ENCODE data around the gene HK3. TPM values are rescaled to one million over a fixed set of nuclear protein-coding genes. Genes with fewer than 3 reads are reported as not detected.

The HK3 gene
- total and polyA plus RNA-seq, 2 experiments from 2014 or later: not detected

DNA sequence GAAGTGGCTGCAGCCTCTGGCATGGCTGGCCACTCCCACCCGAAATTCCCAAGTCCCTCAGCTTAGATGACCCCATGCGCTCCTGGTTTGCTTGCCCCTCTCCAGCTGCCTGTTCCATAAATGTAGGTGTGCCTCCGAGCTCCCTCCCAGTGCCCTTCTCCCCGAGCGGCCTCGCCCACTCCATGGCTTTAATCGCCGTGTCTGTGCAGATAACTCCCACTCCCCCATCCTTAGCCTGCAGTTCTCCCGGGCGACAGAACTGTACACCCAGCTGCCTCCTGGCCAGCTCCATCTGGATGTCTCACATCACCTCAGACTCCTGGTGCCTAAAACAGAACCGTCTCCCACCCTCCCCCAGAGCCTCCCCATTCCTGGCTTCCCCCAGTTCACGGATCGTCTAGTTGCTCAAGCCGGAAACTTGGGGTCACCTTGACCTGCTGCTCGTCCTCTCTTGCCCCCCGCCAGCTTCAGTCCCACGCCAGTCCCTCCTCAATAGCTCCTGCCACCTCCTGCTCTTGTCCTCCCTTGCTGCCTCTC lies 24.1 kb downstream of the HK3 start (continued):
- TF ChIP-seq, protein P1, sequence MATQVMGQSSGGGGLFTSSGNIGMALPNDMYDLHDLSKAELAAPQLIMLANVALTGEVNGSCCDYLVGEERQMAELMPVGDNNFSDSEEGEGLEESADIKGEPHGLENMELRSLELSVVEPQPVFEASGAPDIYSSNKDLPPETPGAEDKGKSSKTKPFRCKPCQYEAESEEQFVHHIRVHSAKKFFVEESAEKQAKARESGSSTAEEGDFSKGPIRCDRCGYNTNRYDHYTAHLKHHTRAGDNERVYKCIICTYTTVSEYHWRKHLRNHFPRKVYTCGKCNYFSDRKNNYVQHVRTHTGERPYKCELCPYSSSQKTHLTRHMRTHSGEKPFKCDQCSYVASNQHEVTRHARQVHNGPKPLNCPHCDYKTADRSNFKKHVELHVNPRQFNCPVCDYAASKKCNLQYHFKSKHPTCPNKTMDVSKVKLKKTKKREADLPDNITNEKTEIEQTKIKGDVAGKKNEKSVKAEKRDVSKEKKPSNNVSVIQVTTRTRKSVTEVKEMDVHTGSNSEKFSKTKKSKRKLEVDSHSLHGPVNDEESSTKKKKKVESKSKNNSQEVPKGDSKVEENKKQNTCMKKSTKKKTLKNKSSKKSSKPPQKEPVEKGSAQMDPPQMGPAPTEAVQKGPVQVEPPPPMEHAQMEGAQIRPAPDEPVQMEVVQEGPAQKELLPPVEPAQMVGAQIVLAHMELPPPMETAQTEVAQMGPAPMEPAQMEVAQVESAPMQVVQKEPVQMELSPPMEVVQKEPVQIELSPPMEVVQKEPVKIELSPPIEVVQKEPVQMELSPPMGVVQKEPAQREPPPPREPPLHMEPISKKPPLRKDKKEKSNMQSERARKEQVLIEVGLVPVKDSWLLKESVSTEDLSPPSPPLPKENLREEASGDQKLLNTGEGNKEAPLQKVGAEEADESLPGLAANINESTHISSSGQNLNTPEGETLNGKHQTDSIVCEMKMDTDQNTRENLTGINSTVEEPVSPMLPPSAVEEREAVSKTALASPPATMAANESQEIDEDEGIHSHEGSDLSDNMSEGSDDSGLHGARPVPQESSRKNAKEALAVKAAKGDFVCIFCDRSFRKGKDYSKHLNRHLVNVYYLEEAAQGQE (IDR thresholded peaks at IDR 0.05; ENCODE audit: unreplicated experiment): no peak
- TF ChIP-seq ZNF114 (CRISPR knock-in tag; IDR thresholded peaks at IDR 0.05): no peak
- no peak for TF ChIP-seq CREB1 (CRISPR knock-in tag; IDR thresholded peaks at IDR 0.05; ENCODE audit: low read depth)
- no peak for TF ChIP-seq EZH2phosphoT487 (IDR thresholded peaks at IDR 0.05; ENCODE audit: unreplicated experiment)
- TF ChIP-seq, protein P2, sequence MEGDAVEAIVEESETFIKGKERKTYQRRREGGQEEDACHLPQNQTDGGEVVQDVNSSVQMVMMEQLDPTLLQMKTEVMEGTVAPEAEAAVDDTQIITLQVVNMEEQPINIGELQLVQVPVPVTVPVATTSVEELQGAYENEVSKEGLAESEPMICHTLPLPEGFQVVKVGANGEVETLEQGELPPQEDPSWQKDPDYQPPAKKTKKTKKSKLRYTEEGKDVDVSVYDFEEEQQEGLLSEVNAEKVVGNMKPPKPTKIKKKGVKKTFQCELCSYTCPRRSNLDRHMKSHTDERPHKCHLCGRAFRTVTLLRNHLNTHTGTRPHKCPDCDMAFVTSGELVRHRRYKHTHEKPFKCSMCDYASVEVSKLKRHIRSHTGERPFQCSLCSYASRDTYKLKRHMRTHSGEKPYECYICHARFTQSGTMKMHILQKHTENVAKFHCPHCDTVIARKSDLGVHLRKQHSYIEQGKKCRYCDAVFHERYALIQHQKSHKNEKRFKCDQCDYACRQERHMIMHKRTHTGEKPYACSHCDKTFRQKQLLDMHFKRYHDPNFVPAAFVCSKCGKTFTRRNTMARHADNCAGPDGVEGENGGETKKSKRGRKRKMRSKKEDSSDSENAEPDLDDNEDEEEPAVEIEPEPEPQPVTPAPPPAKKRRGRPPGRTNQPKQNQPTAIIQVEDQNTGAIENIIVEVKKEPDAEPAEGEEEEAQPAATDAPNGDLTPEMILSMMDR (conservative IDR thresholded peaks at IDR 0.05; ENCODE audit: low read depth in 2 of 2): no peak

DNA sequence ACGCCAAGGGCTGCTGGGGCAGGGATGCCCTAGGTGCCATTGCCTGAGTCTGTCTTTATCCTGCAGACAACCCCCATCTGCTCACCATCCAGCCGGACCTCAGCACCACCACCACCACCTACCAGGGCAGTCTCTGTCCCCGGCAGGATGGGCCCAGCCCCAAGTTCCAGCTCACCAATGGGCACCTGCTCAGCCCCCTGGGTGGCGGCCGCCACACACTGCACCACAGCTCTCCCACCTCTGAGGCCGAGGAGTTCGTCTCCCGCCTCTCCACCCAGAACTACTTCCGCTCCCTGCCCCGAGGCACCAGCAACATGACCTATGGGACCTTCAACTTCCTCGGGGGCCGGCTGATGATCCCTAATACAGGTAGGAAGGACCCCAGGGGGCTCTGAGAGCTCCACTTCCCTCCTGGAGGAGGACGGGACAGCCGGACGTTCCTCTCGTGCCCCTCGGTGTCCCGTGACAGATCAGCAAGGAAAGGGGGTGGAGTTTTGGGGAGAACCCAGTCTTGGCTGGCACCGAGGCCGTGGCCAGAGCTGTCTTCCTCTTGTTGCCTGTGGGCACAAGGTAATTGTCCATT lies 24.9 kb downstream of the HK3 start:
- H3K27ac Mint-ChIP-seq: no peak overlapping the region
- H3K27ac ChIP-seq (ENCODE audit: low read depth): no peak overlapping the region
- H3K4me3 ChIP-seq: no peak overlapping the region
- H3K27me3 Mint-ChIP-seq (ENCODE audit: insufficient read depth, low read depth, poor library complexity): peaks cover 14% of the 10 kb centered on the region
- no peak for ATAC-seq
- H3K27me3 ChIP-seq (ENCODE audit: insufficient read depth): no peaks in the 10 kb centered on the region
- no peak overlapping the region for H3K4me2 ChIP-seq
- H3K36me3 Mint-ChIP-seq (ENCODE audit: low read depth): no peaks in the 10 kb centered on the region
- DNase-seq (ENCODE audit: low spot score): no peak
- H3K4me3 Mint-ChIP-seq: no peak overlapping the region
- no peaks in the 10 kb centered on the region for H3K36me3 ChIP-seq (ENCODE audit: insufficient read depth)
- no peaks in the 10 kb centered on the region for H3F3A ChIP-seq (replicated peaks; ENCODE audit: low read depth)
- H3K9me2 ChIP-seq (ENCODE audit: insufficient read depth): no peaks in the 10 kb centered on the region
- H3K9me3 Mint-ChIP-seq: no peaks in the 10 kb centered on the region; the same call in 2 of the 3 replicates
- no peaks in the 10 kb centered on the region for H3K79me2 ChIP-seq (replicated peaks; ENCODE audit: insufficient read depth)
- H3K4me1 Mint-ChIP-seq: peaks cover 9% of the 10 kb centered on the region; the same call in 2 of the 3 replicates
- H2AFZ ChIP-seq: no peak overlapping the region
- H4K20me1 ChIP-seq (replicated peaks; ENCODE audit: insufficient read depth): no peaks in the 10 kb centered on the region
- no peaks in the 10 kb centered on the region for H3K4me1 ChIP-seq (ENCODE audit: insufficient read depth)
- no peak for TF ChIP-seq ZNF331 (CRISPR knock-in tag; IDR thresholded peaks at IDR 0.05; ENCODE audit: low read depth)
- TF ChIP-seq, protein P3, sequence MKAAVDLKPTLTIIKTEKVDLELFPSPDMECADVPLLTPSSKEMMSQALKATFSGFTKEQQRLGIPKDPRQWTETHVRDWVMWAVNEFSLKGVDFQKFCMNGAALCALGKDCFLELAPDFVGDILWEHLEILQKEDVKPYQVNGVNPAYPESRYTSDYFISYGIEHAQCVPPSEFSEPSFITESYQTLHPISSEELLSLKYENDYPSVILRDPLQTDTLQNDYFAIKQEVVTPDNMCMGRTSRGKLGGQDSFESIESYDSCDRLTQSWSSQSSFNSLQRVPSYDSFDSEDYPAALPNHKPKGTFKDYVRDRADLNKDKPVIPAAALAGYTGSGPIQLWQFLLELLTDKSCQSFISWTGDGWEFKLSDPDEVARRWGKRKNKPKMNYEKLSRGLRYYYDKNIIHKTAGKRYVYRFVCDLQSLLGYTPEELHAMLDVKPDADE (IDR thresholded peaks at IDR 0.05): no peak
- TF ChIP-seq, protein P1 (IDR thresholded peaks at IDR 0.05; ENCODE audit: unreplicated experiment): no peak
- TF ChIP-seq CREB1 (CRISPR knock-in tag; IDR thresholded peaks at IDR 0.05; ENCODE audit: low read depth): no peak
- no peak for TF ChIP-seq STAT1 (IDR thresholded peaks at IDR 0.05; ENCODE audit: unreplicated experiment)
- TF ChIP-seq ZNF114 (CRISPR knock-in tag; IDR thresholded peaks at IDR 0.05): no peak
- TF ChIP-seq EZH2 (IDR thresholded peaks at IDR 0.05; ENCODE audit: low read depth, unreplicated experiment): no peak
- no peak for TF ChIP-seq EZH2phosphoT487 (IDR thresholded peaks at IDR 0.05; ENCODE audit: unreplicated experiment)
